Heart right ventricle (tissue), 16 donors: ENCODE data around the gene CCDC183. TPM values are rescaled to one million over a fixed set of nuclear protein-coding genes. Genes with fewer than 3 reads are reported as not detected.
A peak's percentile ranks its signal among the peaks of the same experiment; 100 is the strongest.

Experiments
- ATAC-seq, 8 donors: fragments of 200-7000 bp; cut with Tn5 transposase; one replicate each; pipeline ENCODE4 v1.9.1; 2020; ENCODE audit warnings: mild to moderate bottlenecking in 8 of 8, moderate library complexity in 8 of 8, moderate number of reproducible peaks in 1 of 8
- DNase-seq, 2 donors: peaks; one replicate each; pipeline ENCODE4 v3.0.0-alpha.2; 2020
- H3K27ac ChIP-seq, 10 donors: fragments of 200-600 bp; sonication (generic) in 2 of 10; one replicate each; pipeline versions ENCODE4 v1.5.0 to v1.8.0; 2020 to 2022; ENCODE audit warnings: mild to moderate bottlenecking in 3 of 10
- H3K27me3 ChIP-seq, 7 donors: fragments of 200-600 bp; one replicate each; pipeline ENCODE4 v1.8.0; 2021 to 2022; ENCODE audit warnings: mild to moderate bottlenecking in 2 of 7
- H3K36me3 ChIP-seq, 9 donors: fragments of 200-600 bp; sonication (generic) in 1 of 9; one replicate each; pipeline versions ENCODE4 v1.5.0 to v1.8.0; 2020 to 2022; ENCODE audit warnings: mild to moderate bottlenecking in 2 of 9
- H3K4me1 ChIP-seq, 9 donors: fragments of 200-600 bp; sonication (generic) in 1 of 9; one replicate each; pipeline versions ENCODE4 v1.5.0 to v1.8.0; 2020 to 2022; ENCODE audit warnings: mild to moderate bottlenecking in 4 of 9
- H3K4me3 ChIP-seq, 10 donors: fragments of 200-600 bp; sonication (generic) in 2 of 10; one replicate each; pipeline versions ENCODE4 v1.5.0 to v1.8.0; 2020 to 2022; ENCODE audit warnings: mild to moderate bottlenecking in 7 of 10, moderate library complexity in 2 of 10
- H3K9me3 ChIP-seq, 11 donors: fragments of 200-600 bp in 10 of 11; sonication (generic) in 2 of 11; one replicate each; pipeline versions ENCODE4 v1.5.0 to v1.8.0; 2013 to 2022; ENCODE audit warnings: mild to moderate bottlenecking in 2 of 11, control low read depth in 1 of 11, moderate library complexity in 1 of 11
- CTCF ChIP-seq, 9 donors: fragments of 200-600 bp; sonication (generic) in 2 of 9; IDR thresholded peaks; one replicate each; pipeline versions ENCODE4 v1.5.0 to v1.8.0; 2021 to 2022; ENCODE audit warnings: antibody characterized with exemption in 9 of 9, mild to moderate bottlenecking in 5 of 9, moderate library complexity in 1 of 9
- WGBS, 2 donors: extraction: QIAGEN DNeasy Blood & Tissue Kit; methylation state at CpG; one replicate each; pipeline ENCODE4 v1.1.7; 2013; ENCODE audit warnings: inconsistent platforms in 1 of 2; 5-methylcytosine and 5-hydroxymethylcytosine counted together
- intact Hi-C, 10 donors: fragments of 100-400 bp; cut with DNase I; formaldehyde crosslinking; loops; one replicate each; pipeline versions ENCODE4 v1.11.1 to v1.14.2; 2022
- polyA plus RNA-seq, 2 donors: library from polyadenylated mRNA; stranded (reverse); fragments of 200-250 nt; gene quantifications; one replicate each; pipeline ENCODE4 v1.2.3, GENCODE V29; 2013
- total RNA-seq, 10 donors: library from RNA; stranded (reverse); fragmentation: NEBNext Ultra II Directional in 3 of 10; extraction: Animal tissue kit (Norgen Biotek cat#: 25700) in 3 of 10; gene quantifications; one replicate each; pipeline versions ENCODE4 v1.2.1 to v1.2.4, GENCODE V29; 2021 to 2023
- donor health status: Arrhythmogenic right ventricular cardiomyopathy.
- donor health status: ischemic (EF 13 %, LVEDD 7.1; RV severe dilation, severe dysfunction).
- donor health status: healthy with polysubstance abuse.
- donor health status: DM: no; HTN: yes; CAD: no.
- donor health status: DM: no; HTN: no; CAD: no.
- donor health status: ischemic (EF 25% LVEDD 6.9; RV normal size, moderate dysfunction).
- donor health status: ischemic (EF 25% LVEDD 5.7; RV mildly dilated, moderate dysfunction).
- donor health status: healthy.
- donor health status: DM: yes; HTN: yes; CAD: no.
- donor health status: Ischemic cardiomyopathy.
- donor health status: ischemic (EF 35%, LVEDD 5.7; RV mildly dilated, moderate dysfunction).
- donor health status: nonischemic (EF 11% LVEDD 7.7; RV severe dilation, severe dysfunction).
- donor health status: DM: yes; HTN: yes; CAD: no.
- donor health status: PGD.
- donor health status: ischemic (EF 29% LVEDD 5.4; RV normal size, mild dysfunction).
- donor health status: nonischemic (EF 23%, LVEDD 6.1; RV moderate dilation, normal function).

CCDC183 gene
- total and polyA plus RNA-seq, 12 donors = 0.49 to 9.2 (median 1.1) TPM

GRCh38 chr9:136769710-136770191 lies 26.4 kb upstream of the CCDC183 start:
- Histone ChIP-seq H3K27me3 (peaks cover 0 to 12% (median 7%) of the 10 kb centered on the region in 7 donors), H3K4me1 (peaks cover 0 to 15% (median 4%) of the 10 kb centered on the region in 9 donors), H3K9me3 (peaks cover 0 to 12% (median 0%) of the 10 kb centered on the region in 11 donors), H3K27ac (no peak overlapping the region), H3K4me3 (no peak overlapping the region), H3K36me3 (no peaks in the 10 kb centered on the region)
- ATAC-seq = peak in 2 of 8 donors; percentile 35
- 13% methylated on average over 16 of the region's 16 CpGs for WGBS, 2 donors
- intact Hi-C loops = no loop called here
- DNase-seq = no peak
- peak in 8 of 9 donors; percentile 23 to 52 (median 48) for TF ChIP-seq CTCF (IDR thresholded peaks at IDR 0.05)

- TF ChIP-seq CTCF (IDR thresholded peaks at IDR 0.05) = no peak
- H3K4me3 ChIP-seq = no peak overlapping the region
- no peaks in the 10 kb centered on the region for H3K4me1 ChIP-seq
- peaks cover 0 to 12% (median 0%) of the 10 kb centered on the region in 11 donors for H3K9me3 ChIP-seq
- no peaks in the 10 kb centered on the region for H3K36me3 ChIP-seq
- no peak overlapping the region for H3K27ac ChIP-seq
- 75 to 88% methylated on average over 3 of the region's 3 CpGs for WGBS, 2 donors
- H3K27me3 ChIP-seq = peaks cover 0 to 12% (median 7%) of the 10 kb centered on the region in 7 donors
- DNase-seq (no peak), ATAC-seq (no peak)
- intact Hi-C loops = no loop called here
Observed at GRCh38 chr9:136771907-136772415, 24.2 kb upstream of the CCDC183 start.

DNA sequence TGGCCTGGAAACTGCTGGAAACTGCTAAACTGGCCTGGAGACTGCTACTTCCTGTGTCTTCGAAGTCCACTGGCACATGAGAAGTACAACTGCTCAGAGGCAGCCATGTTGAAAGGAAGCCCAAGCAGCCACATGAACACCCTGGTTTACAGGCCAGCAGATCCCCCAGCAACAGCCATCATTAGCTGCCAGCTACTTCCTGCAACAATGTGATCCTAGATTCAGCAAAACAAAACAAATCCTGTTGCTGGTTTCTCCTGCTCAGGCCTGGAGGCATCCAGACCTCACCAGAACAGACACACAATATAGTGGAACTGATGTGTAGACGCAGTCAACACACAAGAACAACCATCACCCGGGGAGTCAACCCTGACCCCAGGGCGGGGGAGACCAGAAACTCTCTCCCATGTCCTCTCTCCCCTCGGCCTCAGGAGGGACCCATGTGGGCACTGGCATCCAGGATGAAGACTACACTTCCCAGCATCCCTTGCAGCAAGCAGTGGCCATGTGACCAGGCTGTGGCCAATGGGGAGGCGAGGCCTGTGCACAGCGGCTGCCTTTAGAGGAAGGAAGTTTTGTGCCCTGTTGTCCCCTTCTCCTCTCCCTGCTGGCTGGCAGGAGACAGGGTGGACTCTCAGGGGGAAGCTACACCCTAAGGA lies 22.6 kb upstream of the CCDC183 start:
- Histone ChIP-seq H3K4me1 (no peaks in the 10 kb centered on the region), H3K27ac (no peak overlapping the region), H3K36me3 (no peaks in the 10 kb centered on the region), H3K9me3 (peaks cover 0 to 12% (median 0%) of the 10 kb centered on the region in 11 donors), H3K4me3 (no peak overlapping the region), H3K27me3 (no peaks in the 10 kb centered on the region)
- DNase-seq (no peak), ATAC-seq (peak in 6 of 8 donors; percentile 32 to 59 (median 48))
- no peak for TF ChIP-seq CTCF (IDR thresholded peaks at IDR 0.05)
- WGBS, 2 donors = 78 to 80% methylated on average over 7 of the region's 7 CpGs
- intact Hi-C loops = no loop called here

- peaks cover 0 to 12% (median 0%) of the 10 kb centered on the region in 11 donors for H3K9me3 ChIP-seq
- H3K36me3 ChIP-seq = no peaks in the 10 kb centered on the region
- intact Hi-C loops = no loop called here
- no peak overlapping the region for H3K4me3 ChIP-seq
- no peaks in the 10 kb centered on the region for H3K27me3 ChIP-seq
- no peak for TF ChIP-seq CTCF (IDR thresholded peaks at IDR 0.05)
- WGBS, 2 donors = 88 to 91% methylated on average over 12 of the region's 12 CpGs
- ATAC-seq (peak in 2 of 8 donors; percentile 14 to 41), DNase-seq (no peak)
- H3K27ac ChIP-seq = no peak overlapping the region
- H3K4me1 ChIP-seq = no peaks in the 10 kb centered on the region
Observed at GRCh38 chr9:136774416-136775045, 21.6 kb upstream of the CCDC183 start.
